HPDE6-E6E7 (cell line): ENCODE results near the gene NOLC1.

ENCODE experiments used
- DNase-seq: peaks from one replicate; pipeline ENCODE4 v3.0.0; 2011; ENCODE audit warnings: missing footprints; ENCODE audit errors: extremely low spot score

The NOLC1 gene

GRCh38 chr10:102202386-102202785 lies 50.2 kb downstream of the NOLC1 start:
- DNase-seq, result no peak

- no peak for DNase-seq
Observed at GRCh38 chr10:102208311-102209035, 56.3 kb downstream of the NOLC1 start.

- no peak for DNase-seq
Observed at GRCh38 chr10:102211615-102212299, 59.6 kb downstream of the NOLC1 start.
